ENCODE data around the gene SLC16A3. TPM values are rescaled to one million over a fixed set of nuclear protein-coding genes. Genes with fewer than 3 reads are reported as not detected.

Gene SLC16A3
- total and polyA plus RNA-seq, 9 of the 15 experiments (the other 6 are each of a cell fraction or from before 2014, with no cell fraction given): 0.11 to 5.4 (median 1.2) TPM; not detected in 2

DNA sequence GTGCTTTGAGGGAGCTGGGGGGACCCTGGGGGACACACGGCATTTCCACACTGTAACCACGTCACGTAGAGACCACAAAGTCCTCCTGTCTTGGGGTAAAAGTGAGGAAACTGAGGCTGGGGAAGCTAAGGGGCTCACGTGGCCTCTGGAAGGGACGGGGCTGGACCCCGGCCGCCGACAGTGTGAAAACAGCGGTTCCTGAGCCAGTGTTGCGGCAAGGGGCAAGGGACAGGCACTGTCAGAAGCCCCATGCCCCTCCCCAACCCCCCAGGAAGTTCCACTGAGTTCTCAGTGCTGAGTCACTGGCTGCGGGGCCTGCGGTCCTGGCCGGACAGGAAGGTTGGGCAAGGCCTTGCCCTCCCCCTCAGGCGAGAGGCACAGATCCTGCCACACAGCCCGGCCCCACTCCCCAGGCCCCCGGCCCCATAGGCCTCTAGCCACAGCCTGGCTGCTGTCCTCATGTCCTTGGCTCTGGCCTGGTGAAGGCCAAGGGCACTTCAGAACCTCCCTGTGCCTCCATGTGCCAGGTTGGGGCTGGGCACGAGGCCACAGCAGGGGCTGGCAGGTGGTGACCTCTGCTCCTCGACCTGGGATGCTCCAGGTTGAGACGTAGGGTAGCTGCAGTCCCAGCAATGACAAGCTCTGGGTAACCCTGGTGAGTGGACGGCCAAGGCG, 11.2 kb upstream of the SLC16A3 start (continued):
- TF ChIP-seq MYC (IDR thresholded peaks at IDR 0.05; ENCODE audit: low read depth, low read length) (peak; percentile 0; the same call in 1 of the 2 replicates), MYC (CRISPR knock-in tag; IDR thresholded peaks at IDR 0.05; ENCODE audit: borderline replicate concordance, low read depth) (no peak), ZZZ3 (IDR thresholded peaks at IDR 0.05) (no peak), NFE2 (IDR thresholded peaks at IDR 0.05; ENCODE audit: low read depth) (peak; percentile 92), DPF2 (IDR thresholded peaks at IDR 0.05) (peak; percentile 46; the same call in 1 of the 2 replicates), L3MBTL2 (IDR thresholded peaks at IDR 0.05) (peak; percentile 32; the same call in 1 of the 2 replicates), DMBX1 (CRISPR knock-in tag; IDR thresholded peaks at IDR 0.05; ENCODE audit: borderline replicate concordance) (peak; percentile 75; the same call in 1 of the 2 replicates), C11orf30 (IDR thresholded peaks at IDR 0.05; ENCODE audit: low read depth) (peak; percentile 82), COPS2 (conservative IDR thresholded peaks at IDR 0.05) (no peak), ZFP30 (CRISPR knock-in tag; IDR thresholded peaks at IDR 0.05; ENCODE audit: borderline replicate concordance) (no peak), ZNF212 (CRISPR knock-in tag; IDR thresholded peaks at IDR 0.05) (no peak), MCM5 (IDR thresholded peaks at IDR 0.05; ENCODE audit: low read depth) (no peak)
- TF ChIP-seq, protein P1, sequence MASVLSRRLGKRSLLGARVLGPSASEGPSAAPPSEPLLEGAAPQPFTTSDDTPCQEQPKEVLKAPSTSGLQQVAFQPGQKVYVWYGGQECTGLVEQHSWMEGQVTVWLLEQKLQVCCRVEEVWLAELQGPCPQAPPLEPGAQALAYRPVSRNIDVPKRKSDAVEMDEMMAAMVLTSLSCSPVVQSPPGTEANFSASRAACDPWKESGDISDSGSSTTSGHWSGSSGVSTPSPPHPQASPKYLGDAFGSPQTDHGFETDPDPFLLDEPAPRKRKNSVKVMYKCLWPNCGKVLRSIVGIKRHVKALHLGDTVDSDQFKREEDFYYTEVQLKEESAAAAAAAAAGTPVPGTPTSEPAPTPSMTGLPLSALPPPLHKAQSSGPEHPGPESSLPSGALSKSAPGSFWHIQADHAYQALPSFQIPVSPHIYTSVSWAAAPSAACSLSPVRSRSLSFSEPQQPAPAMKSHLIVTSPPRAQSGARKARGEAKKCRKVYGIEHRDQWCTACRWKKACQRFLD (CRISPR knock-in tag; IDR thresholded peaks at IDR 0.05): peak; percentile 94
- TF ChIP-seq, protein P2, sequence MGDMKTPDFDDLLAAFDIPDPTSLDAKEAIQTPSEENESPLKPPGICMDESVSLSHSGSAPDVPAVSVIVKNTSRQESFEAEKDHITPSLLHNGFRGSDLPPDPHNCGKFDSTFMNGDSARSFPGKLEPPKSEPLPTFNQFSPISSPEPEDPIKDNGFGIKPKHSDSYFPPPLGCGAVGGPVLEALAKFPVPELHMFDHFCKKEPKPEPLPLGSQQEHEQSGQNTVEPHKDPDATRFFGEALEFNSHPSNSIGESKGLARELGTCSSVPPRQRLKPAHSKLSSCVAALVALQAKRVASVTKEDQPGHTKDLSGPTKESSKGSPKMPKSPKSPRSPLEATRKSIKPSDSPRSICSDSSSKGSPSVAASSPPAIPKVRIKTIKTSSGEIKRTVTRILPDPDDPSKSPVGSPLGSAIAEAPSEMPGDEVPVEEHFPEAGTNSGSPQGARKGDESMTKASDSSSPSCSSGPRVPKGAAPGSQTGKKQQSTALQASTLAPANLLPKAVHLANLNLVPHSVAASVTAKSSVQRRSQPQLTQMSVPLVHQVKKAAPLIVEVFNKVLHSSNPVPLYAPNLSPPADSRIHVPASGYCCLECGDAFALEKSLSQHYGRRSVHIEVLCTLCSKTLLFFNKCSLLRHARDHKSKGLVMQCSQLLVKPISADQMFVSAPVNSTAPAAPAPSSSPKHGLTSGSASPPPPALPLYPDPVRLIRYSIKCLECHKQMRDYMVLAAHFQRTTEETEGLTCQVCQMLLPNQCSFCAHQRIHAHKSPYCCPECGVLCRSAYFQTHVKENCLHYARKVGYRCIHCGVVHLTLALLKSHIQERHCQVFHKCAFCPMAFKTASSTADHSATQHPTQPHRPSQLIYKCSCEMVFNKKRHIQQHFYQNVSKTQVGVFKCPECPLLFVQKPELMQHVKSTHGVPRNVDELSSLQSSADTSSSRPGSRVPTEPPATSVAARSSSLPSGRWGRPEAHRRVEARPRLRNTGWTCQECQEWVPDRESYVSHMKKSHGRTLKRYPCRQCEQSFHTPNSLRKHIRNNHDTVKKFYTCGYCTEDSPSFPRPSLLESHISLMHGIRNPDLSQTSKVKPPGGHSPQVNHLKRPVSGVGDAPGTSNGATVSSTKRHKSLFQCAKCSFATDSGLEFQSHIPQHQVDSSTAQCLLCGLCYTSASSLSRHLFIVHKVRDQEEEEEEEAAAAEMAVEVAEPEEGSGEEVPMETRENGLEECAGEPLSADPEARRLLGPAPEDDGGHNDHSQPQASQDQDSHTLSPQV (IDR thresholded peaks at IDR 0.05): peak; percentile 96
- TF ChIP-seq, protein P3, sequence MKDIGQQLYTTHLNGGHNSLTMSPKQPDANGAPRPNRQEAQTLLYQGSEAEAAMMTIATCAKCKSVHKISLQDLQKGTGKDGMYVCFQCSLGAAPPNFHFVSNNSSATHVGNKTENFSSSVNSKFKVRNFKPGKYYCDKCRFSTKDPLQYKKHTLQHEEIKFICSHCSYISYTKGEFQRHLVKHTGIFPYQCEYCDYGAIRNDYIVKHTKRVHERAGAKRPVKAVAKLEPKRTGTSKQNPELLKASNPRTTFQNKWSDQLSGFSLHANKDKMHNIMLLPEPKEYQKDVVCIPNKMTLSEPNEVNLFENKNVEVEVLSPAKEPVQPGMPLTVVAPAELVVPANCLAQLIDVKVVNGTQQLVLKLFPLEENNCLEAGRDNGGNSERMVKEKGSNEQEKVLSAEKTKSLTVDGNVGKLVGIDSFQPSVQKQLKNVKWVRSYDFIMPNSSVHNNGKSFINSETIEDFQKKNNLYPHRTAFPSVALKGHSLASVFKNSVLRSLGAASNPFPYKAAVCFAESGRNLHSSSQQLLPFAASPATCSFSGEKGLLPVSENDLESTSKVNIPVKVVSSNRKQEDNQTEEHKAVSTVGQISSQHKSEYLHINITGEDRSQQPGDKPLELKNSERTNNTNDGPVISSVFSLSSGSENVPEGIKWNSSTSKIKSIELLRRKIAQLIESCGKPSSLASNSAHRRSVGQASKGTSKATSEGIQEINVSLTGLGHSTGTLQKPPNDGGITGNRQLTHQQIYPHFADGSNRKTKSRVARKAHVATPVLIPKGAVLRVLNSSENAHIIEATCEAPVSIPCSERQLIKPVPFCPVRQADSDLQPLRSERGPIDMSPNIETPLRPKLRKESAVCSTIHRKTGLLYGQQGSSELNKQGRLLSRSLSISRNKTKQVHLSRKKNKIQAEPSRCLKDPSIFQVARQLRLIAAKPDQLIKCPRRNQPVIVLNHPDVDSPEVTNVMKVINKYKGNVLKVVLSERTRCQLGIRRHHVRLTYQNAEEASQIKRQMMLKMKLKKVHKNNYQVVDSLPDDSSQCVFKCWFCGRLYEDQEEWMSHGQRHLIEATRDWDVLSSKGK (CRISPR knock-in tag; IDR thresholded peaks at IDR 0.05): no peak
